HG03045 (cell line): Measurements from ENCODE around the gene CNTFR.

Source experiments
- ATAC-seq: cut with Tn5 transposase; IDR thresholded peaks from one replicate; pipeline ENCODE4 v1.9.1; 2021; ENCODE audit warnings: mild to moderate bottlenecking, moderate library complexity; ENCODE audit not compliant: unreplicated experiment

CNTFR gene

DNA sequence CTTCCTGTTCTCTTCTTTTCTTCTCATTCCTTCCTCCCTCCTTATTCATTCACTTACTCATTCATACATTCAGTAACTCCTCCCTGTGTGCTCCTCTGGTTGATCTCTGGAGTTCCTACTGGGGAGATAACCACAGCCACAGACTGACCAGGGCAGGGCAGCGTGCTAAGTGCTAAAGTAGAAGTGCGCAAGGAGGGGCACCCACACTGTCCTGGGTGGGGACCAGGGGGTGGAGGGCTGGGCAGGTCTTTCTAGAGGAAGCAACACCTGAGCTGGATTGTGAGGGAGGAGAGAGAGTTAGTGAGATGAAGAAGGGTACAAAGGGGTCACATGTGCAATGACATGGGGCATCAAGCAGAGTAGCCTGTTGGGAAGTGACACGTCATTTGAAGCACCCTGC, 80.6 kb downstream of the CNTFR start:
- no peak for ATAC-seq

GRCh38 chr9:34508463-34508862, 81.1 kb downstream of the CNTFR start:
- no peak for ATAC-seq

DNA sequence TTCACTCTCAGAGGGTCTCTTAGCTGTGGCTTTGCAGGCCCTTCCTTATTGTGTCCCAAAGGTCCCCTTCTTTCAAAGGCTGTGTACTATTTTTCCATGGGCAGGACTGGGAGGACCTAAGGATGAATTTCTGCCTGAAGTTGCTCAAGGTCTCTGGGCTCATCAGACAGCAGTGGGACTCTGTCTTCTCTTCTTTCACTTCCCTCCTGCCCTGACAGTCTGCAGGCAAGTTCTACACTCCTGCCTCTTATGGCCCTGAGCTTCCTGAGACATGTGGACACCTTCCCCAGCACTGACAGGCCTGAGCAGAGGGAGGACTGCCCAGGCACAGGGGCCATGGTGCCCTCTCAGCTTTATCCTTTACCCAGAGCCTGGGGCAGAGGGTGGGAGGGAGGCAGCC, 81.6 kb downstream of the CNTFR start:
- ATAC-seq: no peak

DNA sequence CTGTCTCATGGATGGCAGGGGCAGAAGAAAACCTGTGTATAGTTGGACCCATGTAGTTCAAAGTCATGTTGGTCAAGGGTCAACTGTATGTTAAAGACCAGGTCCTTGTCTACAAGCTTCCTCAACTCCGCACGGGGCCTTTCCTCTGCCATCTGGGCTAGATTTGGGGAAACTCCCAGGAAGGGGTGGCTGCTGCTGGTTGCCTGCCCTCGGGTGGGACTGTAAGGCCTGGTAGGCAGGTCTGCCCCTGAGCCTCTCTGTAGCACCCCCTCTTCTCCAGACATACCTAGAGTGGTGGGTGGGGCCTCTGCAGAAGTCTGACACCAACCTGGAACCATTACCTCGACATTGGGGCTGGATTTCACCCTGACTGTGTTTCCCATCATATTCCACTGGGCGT, 82.0 kb downstream of the CNTFR start:
- ATAC-seq: no peak

GRCh38 chr9:34506623-34507022, 82.9 kb downstream of the CNTFR start:
- no peak for ATAC-seq

DNA sequence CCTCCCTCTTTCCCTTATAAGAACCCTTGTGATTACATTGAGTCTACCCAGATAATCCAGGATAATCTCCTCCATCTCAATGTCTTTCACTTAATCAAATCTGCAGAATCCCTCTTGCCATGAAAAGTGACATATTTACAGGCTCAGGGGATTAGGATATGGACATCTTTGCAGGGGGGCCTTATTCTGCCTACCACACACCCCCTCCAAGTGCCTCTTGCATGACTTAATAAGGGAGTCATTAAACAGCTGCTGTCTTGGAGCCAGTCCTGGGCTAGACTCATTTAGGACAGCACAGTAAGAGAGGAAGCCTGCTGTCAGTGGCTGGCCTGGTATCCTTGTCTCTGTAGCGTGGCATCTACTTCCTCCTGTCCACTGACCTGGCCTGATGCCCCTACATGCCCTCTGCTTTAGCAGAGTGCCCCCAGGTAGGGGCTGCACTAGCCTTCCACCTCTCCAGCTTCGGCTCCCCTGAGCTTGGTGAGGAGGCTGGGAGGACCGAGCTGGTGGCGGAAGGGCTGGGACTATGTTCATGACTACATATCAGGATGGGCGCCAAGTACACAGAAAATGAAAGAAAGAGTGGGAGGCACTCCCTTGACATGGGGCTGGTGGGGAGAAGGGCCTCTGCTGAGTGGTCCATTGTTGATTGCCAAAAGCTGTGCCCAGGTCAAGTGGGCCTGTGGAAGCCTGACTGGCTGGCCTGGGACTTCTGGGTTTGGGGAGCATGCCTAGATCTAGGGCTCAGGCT, 84.0 kb downstream of the CNTFR start:
- ATAC-seq: no peak

DNA sequence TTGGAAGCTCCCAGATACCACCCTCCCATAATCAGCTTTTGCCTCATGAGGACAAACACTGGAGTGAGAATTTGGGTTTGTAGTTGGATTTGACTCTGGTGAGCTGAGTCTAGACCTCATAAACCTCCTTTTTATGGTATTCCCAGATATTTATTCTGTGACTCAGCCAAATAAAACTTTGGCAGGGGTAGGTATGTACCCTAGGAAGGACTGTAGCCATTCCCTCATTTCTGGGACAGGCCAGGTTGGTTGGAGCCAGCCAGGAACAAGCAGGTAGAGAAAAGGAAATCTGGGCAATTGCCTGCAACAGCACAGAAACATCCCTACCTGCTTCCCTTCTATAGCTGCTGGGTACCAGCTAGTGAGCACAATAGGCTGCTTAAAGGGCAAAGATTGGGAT, 86.1 kb downstream of the CNTFR start:
- no peak for ATAC-seq

- ATAC-seq: no peak
These were observed 86.6 kb downstream of the CNTFR start for GRCh38 chr9:34502891-34503290.

DNA sequence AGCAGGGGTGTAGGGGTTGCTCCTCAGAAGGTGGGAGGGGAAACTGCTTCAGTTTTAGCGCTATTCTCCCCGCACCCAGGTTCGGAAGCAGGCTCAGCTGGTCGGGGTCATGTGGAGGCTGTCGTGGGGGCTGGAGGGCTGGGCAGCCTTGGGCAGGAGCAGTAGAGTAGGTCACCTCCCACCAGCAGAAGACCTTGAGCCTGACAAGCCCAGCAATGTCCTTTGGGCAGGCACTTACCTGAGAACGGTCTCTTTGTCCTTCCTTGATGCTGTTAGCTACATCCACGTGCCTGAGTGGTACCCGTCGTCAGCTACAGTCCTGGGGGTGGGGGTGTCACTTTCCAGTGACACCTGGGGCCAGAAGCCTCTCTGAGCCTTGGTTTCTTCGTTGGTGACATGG, 87.1 kb downstream of the CNTFR start:
- no peak for ATAC-seq

- no peak for ATAC-seq
These were observed 87.6 kb downstream of the CNTFR start for GRCh38 chr9:34501889-34502425.
